SK-N-SH treated with all-trans-retinoic acid at 6 μM for 48 hours (cell line): ENCODE measurements around the gene TPMT.

ENCODE experiments used
- ATAC-seq: fragments of 200-7000 bp; cut with Tn5 transposase; 3 replicates; pipeline ENCODE4 v1.9.1; 2020; ENCODE audit warnings: mild to moderate bottlenecking, moderate library complexity
- ARNTL ChIP-seq: fragments of 450-650 bp; formaldehyde crosslinking; IDR thresholded peaks from 2 replicates; pipeline ENCODE4 v1.5.0; 2020; ENCODE audit warnings: low read depth, mild to moderate bottlenecking, moderate library complexity, borderline replicate concordance
- BACH2 ChIP-seq: fragments of 250-450 bp; sonication (Bioruptor Pico); IDR thresholded peaks from 2 replicates; pipeline ENCODE4 v1.9.0; 2021; ENCODE audit warnings: mild to moderate bottlenecking, borderline replicate concordance
- CSDC2 ChIP-seq: fragments of 250-450 bp; sonication (Bioruptor Pico); IDR thresholded peaks from 2 replicates; pipeline ENCODE4 v1.5.0; 2020; ENCODE audit warnings: mild to moderate bottlenecking, moderate library complexity
- ESRRG ChIP-seq: fragments of 250-450 bp; sonication (Bioruptor Pico); IDR thresholded peaks from 2 replicates; pipeline ENCODE4 v1.6.1; 2021; ENCODE audit warnings: mild to moderate bottlenecking
- GLIS3 ChIP-seq: fragments of 250-450 bp; sonication (Bioruptor Pico); IDR thresholded peaks from 2 replicates; pipeline ENCODE4 v1.5.0; 2020; ENCODE audit warnings: mild to moderate bottlenecking, moderate library complexity
- ISL1 ChIP-seq: fragments of 250-450 bp; sonication (Bioruptor Pico); IDR thresholded peaks from 2 replicates; pipeline ENCODE4 v2.1.2; 2022; ENCODE audit warnings: mild to moderate bottlenecking, moderate library complexity
- OSR1 ChIP-seq: fragments of 250-450 bp; sonication (Bioruptor Pico); IDR thresholded peaks from 2 replicates; pipeline ENCODE4 v1.8.0; 2022; ENCODE audit warnings: moderate library complexity, mild to moderate bottlenecking, inconsistent platforms
- PPARA ChIP-seq: fragments of 250-450 bp; sonication (Bioruptor Pico); IDR thresholded peaks from 2 replicates; pipeline ENCODE4 v1.5.0; 2020; ENCODE audit warnings: mild to moderate bottlenecking, borderline replicate concordance
- RARB ChIP-seq: fragments of 250-450 bp; sonication (Bioruptor Pico); IDR thresholded peaks from 2 replicates; pipeline ENCODE4 v1.8.0; 2021; ENCODE audit warnings: mild to moderate bottlenecking, moderate library complexity
- SNAI2 ChIP-seq: fragments of 250-450 bp; sonication (Bioruptor Pico); IDR thresholded peaks from 2 replicates; pipeline ENCODE4 v1.5.0; 2020; ENCODE audit warnings: mild to moderate bottlenecking, moderate library complexity
- TCF4 ChIP-seq: fragments of 250-450 bp; sonication (Bioruptor Pico); IDR thresholded peaks from 2 replicates; pipeline ENCODE4 v1.8.0; 2021; ENCODE audit warnings: mild to moderate bottlenecking, moderate library complexity, borderline replicate concordance
- TOX ChIP-seq: fragments of 250-450 bp; sonication (Bioruptor Pico); IDR thresholded peaks from 2 replicates; pipeline ENCODE4 v1.8.0; 2021; ENCODE audit warnings: mild to moderate bottlenecking, moderate library complexity, borderline replicate concordance
- TSHZ2 ChIP-seq: fragments of 250-450 bp; sonication (Bioruptor Pico); IDR thresholded peaks from 2 replicates; pipeline ENCODE4 v1.5.0; 2020; ENCODE audit warnings: mild to moderate bottlenecking, moderate library complexity
- ZC3H10 ChIP-seq: fragments of 250-450 bp; sonication (Bioruptor Pico); IDR thresholded peaks from 2 replicates; pipeline ENCODE4 v1.5.1; 2021; ENCODE audit warnings: mild to moderate bottlenecking, moderate library complexity
- ZFP30 ChIP-seq: fragments of 450-650 bp; formaldehyde crosslinking; IDR thresholded peaks from 2 replicates; pipeline ENCODE4 v1.5.0; 2022; ENCODE audit warnings: mild to moderate bottlenecking, moderate library complexity
- ZNF565 ChIP-seq: fragments of 450-650 bp; formaldehyde crosslinking; conservative IDR thresholded peaks from 2 replicates; pipeline ENCODE4 v1.5.0; 2020; ENCODE audit warnings: low read depth, mild to moderate bottlenecking, moderate library complexity
- ZNF70 ChIP-seq: fragments of 450-650 bp; formaldehyde crosslinking; IDR thresholded peaks from 2 replicates; pipeline ENCODE4 v1.5.0; 2020; ENCODE audit warnings: mild to moderate bottlenecking, moderate library complexity
- ZNF8 ChIP-seq: fragments of 450-650 bp; formaldehyde crosslinking; IDR thresholded peaks from 2 replicates; pipeline ENCODE4 v1.5.0; 2020; ENCODE audit warnings: mild to moderate bottlenecking, moderate library complexity
- TF ChIP-seq, protein P1 (sequence below): fragments of 250-450 bp; sonication (Bioruptor Pico); IDR thresholded peaks from 2 replicates; pipeline ENCODE4 v1.8.0; 2020; ENCODE audit warnings: mild to moderate bottlenecking, moderate library complexity, borderline replicate concordance

Gene TPMT

GRCh38 chr6:18189196-18189595, 34.3 kb upstream of the TPMT start:
- TF ChIP-seq ISL1 (CRISPR knock-in tag), result no peak
- TF ChIP-seq, all 23 proteins: peak for 0
- no peak for ATAC-seq

DNA sequence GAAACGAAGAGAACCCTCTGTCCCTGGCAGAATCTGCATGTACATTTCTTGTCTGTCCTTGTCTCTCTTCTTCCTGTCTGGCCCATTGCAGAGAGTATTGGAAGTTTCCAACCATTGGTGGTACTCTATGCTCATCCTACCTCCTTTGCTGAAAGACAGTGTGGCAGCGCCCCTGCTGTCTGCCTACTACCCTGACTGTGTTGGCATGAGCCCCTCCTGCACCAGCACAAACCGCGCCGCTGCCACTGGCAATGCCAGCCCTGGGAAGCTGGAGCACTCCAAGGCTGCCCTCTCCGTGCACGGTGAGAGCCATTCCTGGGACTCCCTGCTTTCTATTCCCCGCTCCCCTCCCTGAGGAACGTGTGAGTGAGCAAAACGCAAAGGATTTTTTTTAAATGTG, 32.8 kb upstream of the TPMT start:
- TF ChIP-seq, protein P1, sequence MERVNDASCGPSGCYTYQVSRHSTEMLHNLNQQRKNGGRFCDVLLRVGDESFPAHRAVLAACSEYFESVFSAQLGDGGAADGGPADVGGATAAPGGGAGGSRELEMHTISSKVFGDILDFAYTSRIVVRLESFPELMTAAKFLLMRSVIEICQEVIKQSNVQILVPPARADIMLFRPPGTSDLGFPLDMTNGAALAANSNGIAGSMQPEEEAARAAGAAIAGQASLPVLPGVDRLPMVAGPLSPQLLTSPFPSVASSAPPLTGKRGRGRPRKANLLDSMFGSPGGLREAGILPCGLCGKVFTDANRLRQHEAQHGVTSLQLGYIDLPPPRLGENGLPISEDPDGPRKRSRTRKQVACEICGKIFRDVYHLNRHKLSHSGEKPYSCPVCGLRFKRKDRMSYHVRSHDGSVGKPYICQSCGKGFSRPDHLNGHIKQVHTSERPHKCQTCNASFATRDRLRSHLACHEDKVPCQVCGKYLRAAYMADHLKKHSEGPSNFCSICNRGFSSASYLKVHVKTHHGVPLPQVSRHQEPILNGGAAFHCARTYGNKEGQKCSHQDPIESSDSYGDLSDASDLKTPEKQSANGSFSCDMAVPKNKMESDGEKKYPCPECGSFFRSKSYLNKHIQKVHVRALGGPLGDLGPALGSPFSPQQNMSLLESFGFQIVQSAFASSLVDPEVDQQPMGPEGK (CRISPR knock-in tag), result no peak
- TF ChIP-seq TOX (no peak), ZC3H10 (CRISPR knock-in tag) (no peak), ESRRG (CRISPR knock-in tag) (no peak), GLIS3 (CRISPR knock-in tag) (no peak), RARB (CRISPR knock-in tag) (no peak), ZNF8 (no peak), ISL1 (CRISPR knock-in tag) (no peak)
- ATAC-seq, result no peak

DNA sequence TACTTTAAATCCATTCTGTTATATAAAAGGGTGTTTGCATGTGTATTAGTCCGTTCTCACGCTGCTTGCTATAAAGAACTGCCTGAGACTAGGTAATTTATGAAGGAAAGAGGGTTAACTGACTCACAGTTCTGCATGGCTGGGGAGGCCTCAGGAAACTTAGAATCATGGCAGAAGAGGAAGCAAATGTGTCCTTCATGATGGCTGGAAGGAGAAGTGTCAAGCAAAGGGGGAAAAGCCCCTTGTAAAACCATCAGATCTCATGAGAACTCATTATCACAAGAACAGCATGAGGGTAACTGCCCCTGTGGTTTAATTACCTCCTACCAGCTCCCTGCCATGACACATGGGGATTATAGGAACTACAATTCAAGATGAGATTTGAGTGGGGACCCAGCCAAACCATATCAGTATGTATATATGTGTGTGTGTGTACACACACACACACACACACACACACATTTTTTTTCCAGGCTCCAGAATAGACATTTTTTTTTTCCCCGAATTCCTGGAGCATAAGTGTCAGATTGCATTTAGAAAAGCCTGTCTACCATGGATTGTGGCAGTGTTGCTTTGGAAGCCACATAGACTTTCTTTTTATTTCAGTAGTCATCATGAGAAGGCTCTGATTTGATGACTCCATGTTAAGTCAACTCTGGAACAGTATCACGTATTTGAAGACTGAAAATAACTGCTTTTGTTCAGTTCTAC, 31.8 kb upstream of the TPMT start:
- TF ChIP-seq ESRRG (CRISPR knock-in tag) (no peak), OSR1 (CRISPR knock-in tag) (no peak), ZFP30 (CRISPR knock-in tag) (no peak), TSHZ2 (CRISPR knock-in tag) (no peak), GLIS3 (CRISPR knock-in tag) (no peak), TOX (no peak), ZNF565 (CRISPR knock-in tag) (no peak), BACH2 (no peak), TCF4 (CRISPR knock-in tag) (no peak), ISL1 (CRISPR knock-in tag) (no peak), SNAI2 (no peak), ZNF8 (no peak), ARNTL (CRISPR knock-in tag) (no peak), ZNF70 (CRISPR knock-in tag) (no peak), PPARA (CRISPR knock-in tag) (no peak), ZC3H10 (CRISPR knock-in tag) (no peak)
- ATAC-seq, result no peak

GRCh38 chr6:18186033-18186432, 31.2 kb upstream of the TPMT start:
- TF ChIP-seq ZC3H10 (CRISPR knock-in tag), result no peak
- no peak for TF ChIP-seq CSDC2 (CRISPR knock-in tag)
- TF ChIP-seq RARB (CRISPR knock-in tag), result no peak
- TF ChIP-seq, protein P1 (CRISPR knock-in tag), result no peak
- no peak for TF ChIP-seq TCF4 (CRISPR knock-in tag)
- TF ChIP-seq ESRRG (CRISPR knock-in tag), result no peak
- no peak for TF ChIP-seq PPARA (CRISPR knock-in tag)
- no peak for TF ChIP-seq TOX
- no peak for TF ChIP-seq TSHZ2 (CRISPR knock-in tag)
- no peak for TF ChIP-seq SNAI2
- TF ChIP-seq OSR1 (CRISPR knock-in tag), result no peak
- TF ChIP-seq ZNF8, result no peak
- ATAC-seq, result no peak
